HepG2 (cell line): ENCODE results near the gene G6PC2. TPM values are rescaled to one million over a fixed set of nuclear protein-coding genes. Genes with fewer than 3 reads are reported as not detected.

Experiments
- ATAC-seq: fragments of 200-7000 bp; cut with Tn5 transposase; 3 replicates; pipeline ENCODE4 v1.9.1; 2020; ENCODE audit warnings: mild to moderate bottlenecking, moderate library complexity
- BruUV-seq: library from RNA; stranded (reverse); fragments of 400-500 nt; replicated peaks from 2 replicates; lab custom pipeline; 2021; lab: Mats Ljungman, UMichigan
- CTCF ChIA-PET: fragments of 300-600 bp; formaldehyde crosslinking; extraction: SDS; loops from one replicate; lab custom pipeline; 2021; ENCODE audit warnings: low total read pairs, inconsistent platforms, low intra/inter-chr PET ratio; lab: Yijun Ruan, JAX
- POLR2A ChIA-PET: fragments of 350-600 bp; sonication (Branson Sonifier 250); formaldehyde crosslinking; loops from one replicate; lab custom pipeline; 2020; ENCODE audit warnings: antibody characterized with exemption, inconsistent platforms; lab: Yijun Ruan, JAX
- DNase-seq: peaks from one replicate; pipeline ENCODE4 v3.0.0-alpha.2; 2015; ENCODE audit warnings: low spot score
- FAIRE-seq: peaks from 3 replicates; lab custom pipeline; 2011; peaks lifted over from hg19 to GRCh38; lab: Jason Lieb, UNC
- H2AFZ ChIP-seq: one replicate; pipeline ENCODE4 v1.6.1; 2011; ENCODE audit warnings: low read length, inconsistent platforms
- H3K27ac ChIP-seq: fragments of 300-600 bp; 3 replicates; pipeline ENCODE4 v1.8.0; 2011; ENCODE audit warnings: mixed run types, mild to moderate bottlenecking, mixed read lengths, low read length, inconsistent platforms; ENCODE audit not compliant: insufficient read depth; ENCODE audit errors: extremely low read length
- H3K27me3 ChIP-seq, 2 experiments: fragments of 200-600 bp in 1 of 2; 2 replicates in 1 of 2; 3 replicates in 1 of 2; pipeline versions ENCODE4 v1.6.0 to v1.8.0; 2011; ENCODE audit warnings: low read length in 2 of 2, mild to moderate bottlenecking in 2 of 2, moderate library complexity in 2 of 2, inconsistent platforms in 1 of 2; ENCODE audit not compliant: insufficient read depth in 2 of 2, control insufficient read depth in 1 of 2
- H3K36me3 ChIP-seq, 2 experiments: fragments of 200-600 bp in 1 of 2; replicated peaks in 1 of 2; 2 replicates in 1 of 2; 3 replicates in 1 of 2; pipeline versions ENCODE4 v1.5.1 to v1.8.0; 2011; ENCODE audit warnings: low read length in 2 of 2, inconsistent platforms in 1 of 2; ENCODE audit not compliant: insufficient read depth in 2 of 2, control insufficient read depth in 1 of 2
- H3K4me1 ChIP-seq: 2 replicates; pipeline ENCODE4 v1.5.1; 2012; ENCODE audit warnings: low read length, inconsistent platforms; ENCODE audit not compliant: insufficient read depth
- H3K4me2 ChIP-seq: 2 replicates; pipeline ENCODE4 v1.6.0; 2011; ENCODE audit warnings: low read depth, low read length, inconsistent platforms
- H3K4me3 ChIP-seq, 3 experiments: fragments of 200-600 bp in 1 of 3; sonication (generic), shearing (Covaris generic) in 1 of 3; replicated peaks in 1 of 3; 2 replicates each; pipeline ENCODE4 v1.5.1; 2011 to 2016; ENCODE audit warnings: low read length in 3 of 3, inconsistent platforms in 2 of 3, low read depth in 2 of 3, mild to moderate bottlenecking in 2 of 3, control low read depth in 1 of 3, mixed read lengths in 1 of 3; ENCODE audit not compliant: insufficient read depth in 1 of 3
- H3K79me2 ChIP-seq: one replicate; pipeline ENCODE4 v1.6.1; 2011; ENCODE audit warnings: low read length, inconsistent platforms; ENCODE audit not compliant: insufficient read depth
- H3K9ac ChIP-seq: 2 replicates; pipeline ENCODE4 v1.6.0; 2011; ENCODE audit warnings: mild to moderate bottlenecking, low read depth, low read length, inconsistent platforms; ENCODE audit not compliant: insufficient read depth
- H3K9me3 ChIP-seq: 2 replicates; pipeline ENCODE4 v1.5.1; 2012; ENCODE audit warnings: mild to moderate bottlenecking, low read length
- H4K20me1 ChIP-seq: 2 replicates; pipeline ENCODE4 v1.6.0; 2011; ENCODE audit warnings: inconsistent platforms, mild to moderate bottlenecking, low read length, moderate library complexity; ENCODE audit not compliant: insufficient read depth
- HNF4G ChIP-seq, 2 experiments: sonication (generic) in 1 of 2; formaldehyde crosslinking in 1 of 2; IDR thresholded peaks; 2 replicates each; pipeline versions ENCODE4 v1.4.0 to v1.6.1; 2011 to 2020; ENCODE audit warnings: borderline replicate concordance in 2 of 2, low read depth in 2 of 2, mild to moderate bottlenecking in 2 of 2, low read length in 1 of 2, missing genetic modification reagents in 1 of 2, moderate library complexity in 1 of 2
- HOXA9 ChIP-seq: sonication (generic); formaldehyde crosslinking; IDR thresholded peaks from 2 replicates; pipeline ENCODE4 v1.8.1; 2022; ENCODE audit warnings: missing genetic modification reagents, mild to moderate bottlenecking, moderate library complexity, borderline replicate concordance
- HOXD1 ChIP-seq: sonication (generic); formaldehyde crosslinking; IDR thresholded peaks from 2 replicates; pipeline ENCODE4 v1.5.0; 2020; ENCODE audit warnings: missing genetic modification reagents
- KDM6A ChIP-seq: IDR thresholded peaks from 2 replicates; pipeline ENCODE4 v1.6.1; 2016; ENCODE audit warnings: low read depth
- MAF1 ChIP-seq: sonication (generic); formaldehyde crosslinking; IDR thresholded peaks from 2 replicates; pipeline ENCODE4 v1.5.0; 2020; ENCODE audit warnings: missing genetic modification reagents, borderline replicate concordance
- PHB2 ChIP-seq: fragments of 450-650 bp; IDR thresholded peaks from 2 replicates; pipeline ENCODE4 v1.6.1; 2018; ENCODE audit not compliant: partially characterized antibody
- SMARCC2 ChIP-seq: fragments of 450-650 bp; IDR thresholded peaks from 2 replicates; pipeline ENCODE4 v1.6.1; 2017; ENCODE audit warnings: antibody characterized with exemption, mild to moderate bottlenecking
- SNAPC2 ChIP-seq: sonication (generic); formaldehyde crosslinking; IDR thresholded peaks from 2 replicates; pipeline ENCODE4 v1.8.1; 2022; ENCODE audit warnings: mild to moderate bottlenecking, missing genetic modification reagents
- SOX6 ChIP-seq, 2 experiments: fragments of 450-650 bp in 1 of 2; sonication (generic) in 1 of 2; formaldehyde crosslinking in 1 of 2; IDR thresholded peaks; 2 replicates each; pipeline versions ENCODE4 v1.4.0 to v1.6.1; 2017 to 2020; ENCODE audit warnings: antibody characterized with exemption in 1 of 2, mild to moderate bottlenecking in 1 of 2, missing genetic modification reagents in 1 of 2
- SP140L ChIP-seq: sonication (generic); formaldehyde crosslinking; IDR thresholded peaks from 2 replicates; pipeline ENCODE4 v1.4.0; 2020; ENCODE audit warnings: missing genetic modification reagents, borderline replicate concordance
- TAF15 ChIP-seq: fragments of 200-400 bp; formaldehyde crosslinking; IDR thresholded peaks from one replicate; pipeline ENCODE4 v1.6.1; 2018; ENCODE audit warnings: mild to moderate bottlenecking, low read depth, low read length; ENCODE audit not compliant: poor library complexity, severe bottlenecking
- TEAD2 ChIP-seq: sonication (generic); formaldehyde crosslinking; IDR thresholded peaks from 2 replicates; pipeline ENCODE4 v1.9.0; 2021; ENCODE audit warnings: missing genetic modification reagents
- ZC3H4 ChIP-seq: sonication (generic); formaldehyde crosslinking; IDR thresholded peaks from 2 replicates; pipeline ENCODE4 v1.4.0; 2020; ENCODE audit warnings: missing genetic modification reagents, borderline replicate concordance
- ZNF567 ChIP-seq: sonication (generic); formaldehyde crosslinking; IDR thresholded peaks from 2 replicates; pipeline ENCODE4 v1.8.1; 2023; ENCODE audit warnings: mild to moderate bottlenecking, missing genetic modification reagents, borderline replicate concordance
- WGBS: methylation state at CpG from one replicate; pipeline ENCODE4 v1.1.6; 2017; ENCODE audit warnings: low lambda C conversion rate; 5-methylcytosine and 5-hydroxymethylcytosine counted together
- in situ Hi-C: cut with HindIII; loops from 2 replicates; pipeline ENCODE4 v1.10.0; 2017; ENCODE audit warnings: low pct_unique_long_range_greater_than_20kb; ENCODE audit not compliant: extremely low pct_ligation_motif_present
- intact Hi-C: fragments of 100-400 bp; cut with micrococcal nuclease; formaldehyde crosslinking; loops from one replicate; pipeline ENCODE4 v1.10.0; 2022; ENCODE audit not compliant: unreplicated experiment
- polyA plus RNA-seq, 8 experiments: library from polyadenylated mRNA; depleted of rRNA in 3 of 8; stranded (reverse) in 7 of 8; unstranded in 1 of 8; fragments of >200 nt; fragmentation: Illumina TruSeq in 4 of 8; extraction: Trizol in 4 of 8; gene quantifications; 2 replicates each; pipeline versions ENCODE4 v1.2.1 to v1.2.3, GENCODE V29; 2011 to 2016; ENCODE audit warnings: low read depth in 4 of 8, missing spikeins in 1 of 8, mixed read lengths in 1 of 8; ENCODE audit not compliant: insufficient read depth in 1 of 8
- total RNA-seq, 5 experiments: library from RNA; depleted of rRNA; stranded (reverse); fragments of >200 nt; fragmentation: Illumina TruSeq; extraction: Trizol; gene quantifications; 2 replicates each; pipeline ENCODE4 v1.2.3, GENCODE V29; 2016; ENCODE audit warnings: low read depth in 1 of 5

The G6PC2 gene
- total and polyA plus RNA-seq, 2 of the 13 experiments (the other 11 are each of a cell fraction or from before 2014, with no cell fraction given), result not detected

DNA sequence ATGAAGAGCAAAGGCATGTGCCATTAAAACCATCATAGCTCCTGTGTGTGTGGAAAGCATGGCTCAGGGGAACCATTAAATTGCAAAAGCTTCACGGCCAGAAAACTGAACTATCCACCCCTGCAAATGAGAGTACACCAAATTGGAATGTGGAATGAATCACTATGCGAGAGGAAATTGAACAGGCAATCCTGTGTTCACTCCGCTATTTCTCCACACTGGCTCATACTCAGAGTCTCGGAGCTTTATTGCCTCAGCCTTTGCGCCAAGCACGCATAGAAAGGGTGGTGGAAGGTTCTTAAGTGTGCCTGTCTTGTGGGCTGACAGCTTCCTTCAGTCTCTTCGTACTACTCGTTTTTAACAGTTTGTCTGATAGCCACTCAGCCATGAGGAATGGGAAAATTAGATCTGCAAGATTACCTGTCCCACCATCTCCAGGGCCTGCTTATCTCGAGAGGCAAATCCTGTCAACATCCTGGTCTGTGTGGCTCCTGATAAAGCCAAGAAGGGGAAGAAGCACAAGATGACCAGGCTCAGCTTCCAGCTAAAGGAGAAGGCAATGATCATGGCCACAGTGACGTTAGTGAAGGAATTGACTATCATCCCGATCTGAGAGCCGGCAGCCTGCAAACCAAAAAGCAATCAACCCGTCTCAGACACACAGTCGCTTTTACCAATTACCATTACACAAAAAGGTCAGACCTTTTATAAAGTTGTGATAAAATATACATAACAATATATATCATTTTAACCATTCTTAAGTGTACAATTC, 34.9 kb downstream of the G6PC2 start:
- POLR2A ChIA-PET, result no interaction called here
- WGBS, result 53% methylated on average over 14 of the region's 14 CpGs
- in situ Hi-C loops (no loop called here), intact Hi-C loops (no loop called here)
- DNase-seq, result no peak
- no peak for FAIRE-seq
- BruUV-seq, result no TSS peak
- Histone ChIP-seq H3K27ac (no peak overlapping the region), H3K9ac (no peak overlapping the region), H3K4me1 (no peaks in the 10 kb centered on the region), H3K4me3 (no peak overlapping the region), H3K27me3 (peaks cover 0 to 12% of the 10 kb centered on the region in 2 experiments; a peak in 2 of 5 replicates), H3K36me3 (no peaks in the 10 kb centered on the region), H4K20me1 (no peaks in the 10 kb centered on the region), H2AFZ (no peak overlapping the region), H3K9me3 (no peaks in the 10 kb centered on the region), H3K79me2 (no peaks in the 10 kb centered on the region), H3K4me2 (no peak overlapping the region)
- no peak for ATAC-seq
- CTCF ChIA-PET, result no interaction called here
- TF ChIP-seq HOXA9 (CRISPR knock-in tag) (no peak), MAF1 (CRISPR knock-in tag) (no peak), SNAPC2 (CRISPR knock-in tag) (no peak), ZNF567 (CRISPR knock-in tag) (no peak), HNF4G (IDR thresholded peaks at IDR 0.05; ENCODE audit: borderline replicate concordance, low read depth, low read length) (no peak), HNF4G (CRISPR knock-in tag; IDR thresholded peaks at IDR 0.05; ENCODE audit: borderline replicate concordance, low read depth) (no peak), SOX6 (IDR thresholded peaks at IDR 0.05) (no peak), SOX6 (CRISPR knock-in tag; IDR thresholded peaks at IDR 0.05) (no peak), ZC3H4 (CRISPR knock-in tag) (no peak), TAF15 (no peak), HOXD1 (no peak), PHB2 (no peak), KDM6A (no peak), SMARCC2 (no peak), TEAD2 (CRISPR knock-in tag) (no peak), SP140L (CRISPR knock-in tag) (no peak)
